Fibroblast of skin of left biceps (primary cell): ENCODE data around the gene MRPL49.
"Not testable (repeated sequence)": the region's sequence is repeated elsewhere in the genome, so short reads cannot be mapped to it uniquely, and the experiment has no call there.

Experiments
- DNase-seq, 2 experiments: peaks; one replicate each; pipeline ENCODE4 v3.0.0-alpha.2; 2013; ENCODE audit warnings: low read depth in 2 of 2

MRPL49 gene

GRCh38 chr11:65117206-65118096 is 4.7 kb upstream of the MRPL49 start, which contains the start of gene ZNHIT2:
Gene ZNHIT2 (minus strand): TSS chr11:65117701. CDS start chr11:65117653, 48 bp downstream.
- peak; percentile 94 to 96 for DNase-seq

GRCh38 chr11:65118097-65118837 is 3.9 kb upstream of the MRPL49 start:
- no peak for DNase-seq

GRCh38 chr11:65118891-65119669 is 3.0 kb upstream of the MRPL49 start:
- not testable (repeated sequence) for DNase-seq

GRCh38 chr11:65119670-65119995 is 2.5 kb upstream of the MRPL49 start:
- DNase-seq = no peak

GRCh38 chr11:65120831-65121230 is 1.3 kb upstream of the MRPL49 start:
- no peak for DNase-seq

- no peak for DNase-seq
Observed at GRCh38 chr11:65121447-65121864, 665 bp upstream of the MRPL49 start.

GRCh38 chr11:65124480-65125196 is 2.5 kb downstream of the MRPL49 start:
- no peak for DNase-seq

- no peak for DNase-seq
Observed at GRCh38 chr11:65125197-65126056, 3.3 kb downstream of the MRPL49 start.

GRCh38 chr11:65126624-65127274 is 4.6 kb downstream of the MRPL49 start:
- DNase-seq = no peak

GRCh38 chr11:65127473-65128181 is 5.5 kb downstream of the MRPL49 start:
- no peak for DNase-seq

GRCh38 chr11:65128182-65129145 is 6.3 kb downstream of the MRPL49 start:
- no peak for DNase-seq

GRCh38 chr11:65129649-65130441 is 7.7 kb downstream of the MRPL49 start:
- no peak for DNase-seq

- DNase-seq = no peak
Observed at GRCh38 chr11:65130631-65131416, 8.7 kb downstream of the MRPL49 start.

- DNase-seq = no peak
Observed at GRCh38 chr11:65131417-65131776, 9.3 kb downstream of the MRPL49 start.

- no peak for DNase-seq
Observed at GRCh38 chr11:65131895-65132237, 9.7 kb downstream of the MRPL49 start.

GRCh38 chr11:65132238-65132987 is 10.3 kb downstream of the MRPL49 start:
- no peak for DNase-seq
